Measurements from ENCODE around the gene LIPC.

LIPC gene

GRCh38 chr15:58444658-58445332 lies 13.0 kb downstream of the LIPC start:
- DNase-seq (ENCODE audit: insufficient read length, low spot score) (no peak), FAIRE-seq (no peak)
- no peak for TF ChIP-seq CTCF (IDR thresholded peaks at IDR 0.05; ENCODE audit: insufficient read depth, missing control alignments)

- no peak for TF ChIP-seq CTCF (IDR thresholded peaks at IDR 0.05; ENCODE audit: insufficient read depth, missing control alignments)
- FAIRE-seq (no peak), DNase-seq (ENCODE audit: insufficient read length, low spot score) (no peak)
Observed at GRCh38 chr15:58445865-58446264, 14.1 kb downstream of the LIPC start.

GRCh38 chr15:58446521-58446920 lies 14.7 kb downstream of the LIPC start:
- no peak for TF ChIP-seq CTCF (IDR thresholded peaks at IDR 0.05; ENCODE audit: insufficient read depth, missing control alignments)
- no peak for FAIRE-seq
- no peak for DNase-seq (ENCODE audit: insufficient read length, low spot score)

GRCh38 chr15:58447271-58448010 lies 15.7 kb downstream of the LIPC start:
- DNase-seq (ENCODE audit: insufficient read length, low spot score), result no peak
- FAIRE-seq, result no peak
- TF ChIP-seq CTCF (IDR thresholded peaks at IDR 0.05; ENCODE audit: insufficient read depth, missing control alignments), result no peak

GRCh38 chr15:58448331-58448730 lies 16.5 kb downstream of the LIPC start:
- TF ChIP-seq CTCF (IDR thresholded peaks at IDR 0.05; ENCODE audit: insufficient read depth, missing control alignments), result no peak
- DNase-seq (ENCODE audit: insufficient read length, low spot score), result no peak
- no peak for FAIRE-seq

- no peak for FAIRE-seq
- DNase-seq (ENCODE audit: insufficient read length, low spot score), result no peak
Observed at GRCh38 chr15:58448906-58449305, 17.1 kb downstream of the LIPC start.

More at GRCh38 chr15:58448906-58449305, 17.1 kb downstream of the LIPC start:
- TF ChIP-seq CTCF (IDR thresholded peaks at IDR 0.05; ENCODE audit: insufficient read depth, missing control alignments), result no peak

All from D721Med (cell line).